ENCODE data around the gene CNKSR3.

CNKSR3 gene

DNA sequence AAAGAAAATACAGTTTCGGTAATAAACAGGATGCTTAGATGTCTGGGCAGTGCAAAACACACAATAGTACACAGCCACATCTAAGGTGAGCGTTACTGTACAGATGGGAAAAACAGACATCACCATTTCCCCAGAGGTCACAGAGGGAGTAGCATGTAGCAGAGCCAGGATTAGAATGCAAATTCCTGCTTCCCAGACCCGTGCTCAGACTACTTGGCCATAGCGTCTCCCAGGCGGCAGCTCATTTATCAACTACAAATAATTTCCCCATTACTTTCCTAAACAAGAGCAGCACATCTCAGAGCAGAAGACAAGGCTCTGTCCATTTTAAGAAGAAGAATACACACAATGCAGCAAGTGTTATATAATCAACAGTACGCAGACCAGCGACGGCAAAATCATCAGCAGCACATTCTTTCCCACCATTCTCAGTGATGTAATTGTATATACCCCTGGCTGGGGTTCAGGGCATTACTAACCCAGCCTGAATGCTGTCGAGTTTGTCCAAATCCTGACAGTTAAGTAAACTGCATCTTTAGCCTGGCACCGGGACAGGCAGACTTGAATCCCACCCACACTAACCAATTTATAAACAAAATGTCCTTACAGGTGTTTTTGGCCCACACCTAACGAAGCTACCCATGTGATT is 61.9 kb downstream of the CNKSR3 start:
- WGBS (ENCODE audit: extremely low coverage, insufficient coverage, low lambda C conversion rate), result no CpG with 5 or more reads among the region's 11 CpGs
- H3K27me3 ChIP-seq (ENCODE audit: insufficient read depth, low read length, poor library complexity), result no peaks in the 10 kb centered on the region
- H3K56ac ChIP-seq (ENCODE audit: low read length), result no peak overlapping the region
- H3K4me2 ChIP-seq (ENCODE audit: low read length), result no peak overlapping the region
- H2BK5ac ChIP-seq (ENCODE audit: low read length), result no peak overlapping the region
- H3K36me3 ChIP-seq (ENCODE audit: control insufficient read depth, insufficient read depth, low read length), result no peaks in the 10 kb centered on the region
- no peak overlapping the region for H2AK5ac ChIP-seq (ENCODE audit: low read length)
- H2BK120ac ChIP-seq (ENCODE audit: low read depth, low read length), result no peak overlapping the region
- H4K5ac ChIP-seq (ENCODE audit: low read length), result no peak overlapping the region
- no peak overlapping the region for H3K4ac ChIP-seq (ENCODE audit: low read depth, low read length)
- H3K18ac ChIP-seq (ENCODE audit: low read length), result no peak overlapping the region
- H3K23ac ChIP-seq (ENCODE audit: low read length), result no peak overlapping the region
- peaks cover 4% of the 10 kb centered on the region for H3K79me2 ChIP-seq (ENCODE audit: control insufficient read depth, insufficient read depth, low read length)
- H4K8ac ChIP-seq (ENCODE audit: low read depth, low read length), result no peak overlapping the region
- no peak overlapping the region for H3K9ac ChIP-seq (ENCODE audit: low read length)
- no peak overlapping the region for H3K27ac ChIP-seq (ENCODE audit: low read depth, low read length)
- no peak for DNase-seq
- peaks cover 2% of the 10 kb centered on the region for H3K79me1 ChIP-seq (ENCODE audit: low read length)
- H3K4me1 ChIP-seq (ENCODE audit: control insufficient read depth, low read depth, low read length), result no peaks in the 10 kb centered on the region
- H3K4me3 ChIP-seq (ENCODE audit: low read length), result no peak overlapping the region
- H2BK15ac ChIP-seq (replicated peaks; ENCODE audit: low read depth), result no peak overlapping the region

DNA sequence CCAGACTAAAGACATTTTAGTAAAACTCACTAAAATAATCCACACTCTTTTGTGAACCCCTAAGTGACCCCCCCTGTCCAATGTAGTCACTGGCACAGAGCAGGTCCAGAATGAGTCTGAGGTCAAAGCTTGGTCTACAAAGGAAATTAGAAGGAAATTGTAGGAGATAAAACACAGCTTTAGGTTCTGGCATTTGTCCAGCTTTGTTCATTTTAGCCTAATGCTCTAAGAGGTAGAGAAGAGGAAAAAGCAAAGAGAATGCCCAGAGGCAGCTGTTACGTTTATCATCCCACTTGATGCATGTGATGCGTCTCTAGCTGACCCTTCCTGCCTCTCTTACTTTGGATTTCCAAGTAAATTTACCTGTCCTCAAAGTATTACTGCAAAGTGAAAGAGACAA is 62.5 kb downstream of the CNKSR3 start:
- H3K27ac ChIP-seq (ENCODE audit: low read depth, low read length), result no peak overlapping the region
- no peak overlapping the region for H2BK15ac ChIP-seq (replicated peaks; ENCODE audit: low read depth)
- peaks cover 4% of the 10 kb centered on the region for H3K79me1 ChIP-seq (ENCODE audit: low read length)

DNA sequence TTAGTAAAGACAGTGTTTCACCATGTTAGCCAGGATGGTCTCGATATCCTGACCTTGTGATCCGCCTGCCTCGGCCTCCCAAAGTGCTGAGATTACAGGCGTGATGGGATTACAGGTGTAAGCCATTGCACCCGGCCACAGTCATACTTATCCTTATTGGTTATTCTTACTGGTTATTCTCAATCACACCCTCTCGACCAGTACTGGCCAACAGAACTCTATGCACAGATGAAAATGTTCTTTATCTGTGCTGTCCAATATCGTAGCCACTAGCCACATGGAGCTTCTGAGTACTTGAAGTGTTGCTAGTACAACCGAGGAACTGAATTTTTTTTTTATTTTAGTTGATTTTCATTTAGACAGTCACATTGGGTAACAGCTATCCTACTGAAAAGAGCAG is 63.5 kb downstream of the CNKSR3 start:
- Histone ChIP-seq H3K23ac (ENCODE audit: low read length) (no peak overlapping the region), H3K9ac (ENCODE audit: low read length) (no peak overlapping the region), H2BK15ac (replicated peaks; ENCODE audit: low read depth) (no peak overlapping the region), H2AK5ac (ENCODE audit: low read length) (no peak overlapping the region), H3K36me3 (ENCODE audit: control insufficient read depth, insufficient read depth, low read length) (no peaks in the 10 kb centered on the region), H3K79me1 (ENCODE audit: low read length) (peaks cover 4% of the 10 kb centered on the region), H3K56ac (ENCODE audit: low read length) (no peak overlapping the region), H3K4me3 (ENCODE audit: low read length) (no peak overlapping the region), H3K79me2 (ENCODE audit: control insufficient read depth, insufficient read depth, low read length) (peaks cover 3% of the 10 kb centered on the region), H4K5ac (ENCODE audit: low read length) (no peak overlapping the region), H3K4me2 (ENCODE audit: low read length) (no peak overlapping the region), H2BK5ac (ENCODE audit: low read length) (no peak overlapping the region), H3K4me1 (ENCODE audit: control insufficient read depth, low read depth, low read length) (no peaks in the 10 kb centered on the region), H3K18ac (ENCODE audit: low read length) (no peak overlapping the region), H3K27me3 (ENCODE audit: insufficient read depth, low read length, poor library complexity) (no peaks in the 10 kb centered on the region), H3K27ac (ENCODE audit: low read depth, low read length) (no peak overlapping the region), H4K8ac (ENCODE audit: low read depth, low read length) (no peak overlapping the region), H3K4ac (ENCODE audit: low read depth, low read length) (no peak overlapping the region), H2BK120ac (ENCODE audit: low read depth, low read length) (no peak overlapping the region)
- WGBS (ENCODE audit: extremely low coverage, insufficient coverage, low lambda C conversion rate), result no CpG with 5 or more reads among the region's 8 CpGs
- DNase-seq, result no peak

More for the DNA sequence above, 62.5 kb downstream of the CNKSR3 start:
- Histone ChIP-seq H4K8ac (ENCODE audit: low read depth, low read length) (no peak overlapping the region), H3K9ac (ENCODE audit: low read length) (no peak overlapping the region), H2AK5ac (ENCODE audit: low read length) (no peak overlapping the region), H3K4me3 (ENCODE audit: low read length) (no peak overlapping the region), H2BK120ac (ENCODE audit: low read depth, low read length) (no peak overlapping the region), H3K27me3 (ENCODE audit: insufficient read depth, low read length, poor library complexity) (no peaks in the 10 kb centered on the region), H3K18ac (ENCODE audit: low read length) (no peak overlapping the region), H4K5ac (ENCODE audit: low read length) (no peak overlapping the region), H3K56ac (ENCODE audit: low read length) (no peak overlapping the region), H3K4me1 (ENCODE audit: control insufficient read depth, low read depth, low read length) (no peaks in the 10 kb centered on the region), H3K4ac (ENCODE audit: low read depth, low read length) (no peak overlapping the region), H3K23ac (ENCODE audit: low read length) (no peak overlapping the region), H3K36me3 (ENCODE audit: control insufficient read depth, insufficient read depth, low read length) (no peaks in the 10 kb centered on the region), H2BK5ac (ENCODE audit: low read length) (no peak overlapping the region), H3K79me2 (ENCODE audit: control insufficient read depth, insufficient read depth, low read length) (peaks cover 4% of the 10 kb centered on the region), H3K4me2 (ENCODE audit: low read length) (no peak overlapping the region)
- DNase-seq, result no peak
- WGBS (ENCODE audit: extremely low coverage, insufficient coverage, low lambda C conversion rate), result no CpG with 5 or more reads among the region's 2 CpGs

DNA sequence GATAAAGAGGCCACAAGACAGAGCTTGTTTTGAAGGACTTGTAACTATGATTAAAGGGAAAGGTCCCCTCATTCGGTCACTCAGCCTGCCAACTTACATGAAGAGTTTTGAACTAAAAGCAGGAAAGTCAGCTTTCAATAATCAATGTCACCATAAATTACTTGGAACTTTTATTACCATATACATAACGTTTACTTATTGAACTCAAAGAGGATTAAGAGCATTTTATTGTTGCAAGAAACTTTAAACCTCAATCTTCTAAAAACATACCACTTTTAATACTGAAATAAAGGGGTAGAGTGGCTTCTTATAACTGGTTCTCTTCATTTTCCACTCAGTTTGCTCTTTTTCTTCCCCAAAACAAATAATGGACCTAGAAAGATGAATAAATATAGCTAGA is 65.1 kb downstream of the CNKSR3 start:
- H3K56ac ChIP-seq (ENCODE audit: low read length), result no peak overlapping the region
- no CpG with 5 or more reads among the region's 2 CpGs for WGBS (ENCODE audit: extremely low coverage, insufficient coverage, low lambda C conversion rate)

DNA sequence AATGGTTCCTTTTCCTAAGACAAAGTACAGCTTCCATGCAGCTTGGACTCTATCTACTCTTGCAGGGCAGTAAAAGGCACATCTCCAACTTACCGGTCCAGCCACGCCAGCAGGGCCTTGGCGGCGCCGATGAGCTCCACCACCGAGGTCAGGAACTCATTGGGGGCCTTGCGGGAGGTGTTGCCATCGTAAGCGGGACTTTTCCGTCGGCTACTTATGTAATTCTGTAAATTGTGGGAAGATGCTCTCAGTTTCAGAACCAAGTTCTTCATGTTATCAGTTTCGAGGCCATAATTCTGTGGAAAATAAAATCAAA is 68.5 kb downstream of the CNKSR3 start:
- no peak overlapping the region for H3K9ac ChIP-seq (ENCODE audit: low read length)
- H2BK120ac ChIP-seq (ENCODE audit: low read depth, low read length), result no peak overlapping the region
- no peaks in the 10 kb centered on the region for H3K4me1 ChIP-seq (ENCODE audit: control insufficient read depth, low read depth, low read length)
- no peak overlapping the region for H2BK5ac ChIP-seq (ENCODE audit: low read length)
- no peak overlapping the region for H2AK5ac ChIP-seq (ENCODE audit: low read length)
- DNase-seq, result no peak
- no peaks in the 10 kb centered on the region for H3K79me2 ChIP-seq (ENCODE audit: control insufficient read depth, insufficient read depth, low read length)
- no peak overlapping the region for H3K4ac ChIP-seq (ENCODE audit: low read depth, low read length)
- H3K27ac ChIP-seq (ENCODE audit: low read depth, low read length), result no peak overlapping the region
- H3K36me3 ChIP-seq (ENCODE audit: control insufficient read depth, insufficient read depth, low read length), result no peaks in the 10 kb centered on the region
- peaks cover 5% of the 10 kb centered on the region for H3K79me1 ChIP-seq (ENCODE audit: low read length)
- no peak overlapping the region for H3K56ac ChIP-seq (ENCODE audit: low read length)
- WGBS (ENCODE audit: extremely low coverage, insufficient coverage, low lambda C conversion rate), result no CpG with 5 or more reads among the region's 12 CpGs
- H3K23ac ChIP-seq (ENCODE audit: low read length), result no peak overlapping the region
- no peak overlapping the region for H3K4me2 ChIP-seq (ENCODE audit: low read length)
- no peaks in the 10 kb centered on the region for H3K27me3 ChIP-seq (ENCODE audit: insufficient read depth, low read length, poor library complexity)
- no peak overlapping the region for H3K18ac ChIP-seq (ENCODE audit: low read length)
- H3K4me3 ChIP-seq (ENCODE audit: low read length), result no peak overlapping the region
- no peak overlapping the region for H4K5ac ChIP-seq (ENCODE audit: low read length)
- H4K8ac ChIP-seq (ENCODE audit: low read depth, low read length), result no peak overlapping the region
- H2BK15ac ChIP-seq (replicated peaks; ENCODE audit: low read depth), result no peak overlapping the region

More for the DNA sequence above, 65.1 kb downstream of the CNKSR3 start:
- Histone ChIP-seq H2BK120ac (ENCODE audit: low read depth, low read length) (no peak overlapping the region), H3K4me1 (ENCODE audit: control insufficient read depth, low read depth, low read length) (no peaks in the 10 kb centered on the region), H3K79me1 (ENCODE audit: low read length) (peaks cover 4% of the 10 kb centered on the region), H3K23ac (ENCODE audit: low read length) (no peak overlapping the region), H3K27ac (ENCODE audit: low read depth, low read length) (no peak overlapping the region), H3K27me3 (ENCODE audit: insufficient read depth, low read length, poor library complexity) (no peaks in the 10 kb centered on the region), H2AK5ac (ENCODE audit: low read length) (no peak overlapping the region), H3K18ac (ENCODE audit: low read length) (no peak overlapping the region), H3K36me3 (ENCODE audit: control insufficient read depth, insufficient read depth, low read length) (no peaks in the 10 kb centered on the region), H3K4me3 (ENCODE audit: low read length) (no peak overlapping the region), H2BK5ac (ENCODE audit: low read length) (no peak overlapping the region), H3K4me2 (ENCODE audit: low read length) (no peak overlapping the region), H4K8ac (ENCODE audit: low read depth, low read length) (no peak overlapping the region), H4K5ac (ENCODE audit: low read length) (no peak overlapping the region), H3K4ac (ENCODE audit: low read depth, low read length) (no peak overlapping the region), H3K79me2 (ENCODE audit: control insufficient read depth, insufficient read depth, low read length) (no peaks in the 10 kb centered on the region), H2BK15ac (replicated peaks; ENCODE audit: low read depth) (no peak overlapping the region), H3K9ac (ENCODE audit: low read length) (no peak overlapping the region)
- DNase-seq, result no peak

DNA sequence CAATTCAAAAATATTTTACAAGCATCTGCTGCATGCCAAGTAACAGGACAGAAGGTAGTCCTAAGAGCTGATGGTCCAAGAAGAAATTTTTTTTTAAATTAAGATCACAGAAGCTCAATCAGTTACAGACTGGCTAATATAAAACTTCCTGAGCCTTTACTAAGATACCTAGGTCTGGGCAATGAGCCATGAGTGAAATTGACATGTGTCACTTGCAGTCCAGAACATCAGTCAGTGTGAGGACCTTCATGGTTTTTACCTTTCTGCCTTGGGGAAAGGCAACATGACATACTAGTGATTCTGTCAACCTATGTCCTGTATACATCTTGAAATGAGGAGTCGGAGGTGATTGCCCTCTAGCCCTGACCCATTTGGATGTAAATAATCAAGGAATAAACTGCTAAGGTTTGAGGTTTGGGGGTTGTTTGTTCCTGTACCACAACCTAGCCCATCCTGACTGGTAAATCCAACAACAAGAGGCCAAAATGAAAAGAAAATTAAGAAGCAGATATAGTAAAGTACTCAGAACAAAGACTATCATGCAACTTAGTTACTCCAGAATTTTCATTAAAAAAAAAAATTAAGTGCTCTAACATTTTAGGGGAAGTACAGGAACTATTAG is 70.0 kb downstream of the CNKSR3 start:
- H4K5ac ChIP-seq (ENCODE audit: low read length), result no peak overlapping the region
- no peak overlapping the region for H3K4me2 ChIP-seq (ENCODE audit: low read length)
- H3K9ac ChIP-seq (ENCODE audit: low read length), result no peak overlapping the region
- no peak overlapping the region for H4K8ac ChIP-seq (ENCODE audit: low read depth, low read length)
- no peak overlapping the region for H3K4me3 ChIP-seq (ENCODE audit: low read length)
- no peak overlapping the region for H2AK5ac ChIP-seq (ENCODE audit: low read length)
- H3K4me1 ChIP-seq (ENCODE audit: control insufficient read depth, low read depth, low read length), result no peaks in the 10 kb centered on the region
- no peak overlapping the region for H3K18ac ChIP-seq (ENCODE audit: low read length)
- H3K27me3 ChIP-seq (ENCODE audit: insufficient read depth, low read length, poor library complexity), result no peaks in the 10 kb centered on the region
- H3K79me1 ChIP-seq (ENCODE audit: low read length), result peaks cover 7% of the 10 kb centered on the region
- peaks cover 3% of the 10 kb centered on the region for H3K36me3 ChIP-seq (ENCODE audit: control insufficient read depth, insufficient read depth, low read length)
- no peaks in the 10 kb centered on the region for H3K79me2 ChIP-seq (ENCODE audit: control insufficient read depth, insufficient read depth, low read length)
- no peak overlapping the region for H3K23ac ChIP-seq (ENCODE audit: low read length)
- WGBS (ENCODE audit: extremely low coverage, insufficient coverage, low lambda C conversion rate), result no CpG with 5 or more reads among the region's 1 CpG
- DNase-seq, result no peak
- H2BK120ac ChIP-seq (ENCODE audit: low read depth, low read length), result no peak overlapping the region
- H2BK5ac ChIP-seq (ENCODE audit: low read length), result no peak overlapping the region
- H3K56ac ChIP-seq (ENCODE audit: low read length), result no peak overlapping the region
- H2BK15ac ChIP-seq (replicated peaks; ENCODE audit: low read depth), result no peak overlapping the region
- no peak overlapping the region for H3K27ac ChIP-seq (ENCODE audit: low read depth, low read length)
- H3K4ac ChIP-seq (ENCODE audit: low read depth, low read length), result no peak overlapping the region
